ENCODE measurements around the gene ICAM4. TPM values are rescaled to one million over a fixed set of nuclear protein-coding genes. Genes with fewer than 3 reads are reported as not detected.

ICAM4 gene
- total and polyA plus RNA-seq, 9 of the 15 experiments (the other 6 are each of a cell fraction or from before 2014, with no cell fraction given): 14.1 to 86.1 (median 29.6) TPM

- Histone ChIP-seq H4K20me1 (replicated peaks; ENCODE audit: control insufficient read depth, insufficient read depth, low read length) (no peaks in the 10 kb centered on the region), H3K27me3 (ENCODE audit: control insufficient read depth in 2 of 2, insufficient read depth in 2 of 2, low read length in 2 of 2) (no peaks in the 10 kb centered on the region), H2AFZ (ENCODE audit: low read depth, low read length) (no peak overlapping the region), H3K36me3 (ENCODE audit: control insufficient read depth, insufficient read depth, low read length) (no peaks in the 10 kb centered on the region), H3K4me2 (ENCODE audit: insufficient read depth, low read length) (no peak overlapping the region), H3K9me1 (ENCODE audit: control insufficient read depth, insufficient read depth, low read length) (no peaks in the 10 kb centered on the region), H3K4me3 (no peak overlapping the region), H3K9ac (ENCODE audit: insufficient read depth in 1 of 2, low read depth in 2 of 2, low read length in 2 of 2) (no peak overlapping the region), H3K27ac (ENCODE audit: extremely low read depth, low read depth, low read length) (no peak overlapping the region), H3K4me1 (replicated peaks in 1 of 2; ENCODE audit: control insufficient read depth in 2 of 2, insufficient read depth in 2 of 2, low read length in 2 of 2) (peaks cover 1 to 3% of the 10 kb centered on the region in 2 experiments; a peak in 4 of 5 replicates), H3K79me2 (ENCODE audit: control insufficient read depth, insufficient read depth, low read length) (no peaks in the 10 kb centered on the region), H3K9me3 (replicated peaks; ENCODE audit: control insufficient read depth, insufficient read depth, low read depth, low read length) (no peaks in the 10 kb centered on the region; the same call in 1 of the 2 replicates)
- POLR2A ChIA-PET: interaction anchor here (0.7 to 0.8 kb wide), 2 partner anchors 16 to 63 kb away, joined by 3 read pairs; no protein-coding TSS in a partner anchor
- no TSS peak for BruUV-seq (replicated peaks)
- FAIRE-seq (no peak), ATAC-seq (no peak), DNase-seq (ENCODE audit: extremely low read depth in 1 of 4, low spot score in 3 of 4) (peak in 1 of 4 experiments; percentile 5)
- intact Hi-C loops (cut with micrococcal nuclease) (no loop called here), in situ Hi-C loops (cut with MboI) (loop anchor here (5.0 kb wide), 1 partner anchor 318 kb away; no protein-coding TSS in a partner anchor)
- TF ChIP-seq STAG1 (CRISPR knock-in tag; IDR thresholded peaks at IDR 0.05; ENCODE audit: borderline replicate concordance) (no peak), SPI1 (IDR thresholded peaks at IDR 0.05; ENCODE audit: borderline replicate concordance, low read depth, low read length) (peak; percentile 54; the same call in 1 of the 2 replicates)
- 56% methylated on average over 9 of the region's 9 CpGs for WGBS (ENCODE audit: insufficient coverage, low coverage, missing lambda C conversion rate)
- CTCF ChIA-PET (ENCODE audit: low intra/inter-chr PET ratio): interaction anchor here (0.7 kb wide), 1 partner anchor 104 kb away, joined by 3 read pairs; no protein-coding TSS in a partner anchor
Observed at GRCh38 chr19:10245189-10245939, 41.4 kb upstream of the ICAM4 start.

DNA sequence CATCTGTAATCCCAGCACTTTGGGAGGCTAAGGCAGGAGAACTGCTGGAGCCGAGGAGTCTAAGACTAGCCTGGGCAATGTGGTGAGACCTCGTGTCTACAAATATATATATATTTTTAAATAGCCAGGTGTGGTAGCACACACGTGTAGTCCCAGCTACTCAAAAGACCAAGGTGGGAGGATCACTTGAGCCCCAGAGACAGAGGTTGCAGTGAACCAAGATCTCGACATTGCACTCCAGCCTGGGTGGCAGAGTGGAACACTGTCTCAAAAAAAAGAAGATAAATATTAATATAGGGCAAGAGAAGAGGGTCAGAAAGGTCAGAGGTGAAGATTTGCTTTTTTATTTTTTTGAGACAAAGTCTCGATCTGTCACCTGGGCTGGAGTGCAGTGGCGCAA is 40.2 kb upstream of the ICAM4 start:
- intact Hi-C loops (cut with micrococcal nuclease): no loop called here
- TF ChIP-seq ZNF444 (CRISPR knock-in tag; IDR thresholded peaks at IDR 0.05) (no peak), PPARD (CRISPR knock-in tag; IDR thresholded peaks at IDR 0.05) (no peak), CBFB (CRISPR knock-in tag; IDR thresholded peaks at IDR 0.05) (no peak), ZNF740 (CRISPR knock-in tag; IDR thresholded peaks at IDR 0.05) (no peak), ZNF740 (tag; IDR thresholded peaks at IDR 0.05) (no peak), RBM17 (IDR thresholded peaks at IDR 0.05; ENCODE audit: borderline replicate concordance, low read depth, low read length) (no peak), PTTG1 (tag; IDR thresholded peaks at IDR 0.05; ENCODE audit: low read depth) (no peak)
- TF ChIP-seq, protein P1, sequence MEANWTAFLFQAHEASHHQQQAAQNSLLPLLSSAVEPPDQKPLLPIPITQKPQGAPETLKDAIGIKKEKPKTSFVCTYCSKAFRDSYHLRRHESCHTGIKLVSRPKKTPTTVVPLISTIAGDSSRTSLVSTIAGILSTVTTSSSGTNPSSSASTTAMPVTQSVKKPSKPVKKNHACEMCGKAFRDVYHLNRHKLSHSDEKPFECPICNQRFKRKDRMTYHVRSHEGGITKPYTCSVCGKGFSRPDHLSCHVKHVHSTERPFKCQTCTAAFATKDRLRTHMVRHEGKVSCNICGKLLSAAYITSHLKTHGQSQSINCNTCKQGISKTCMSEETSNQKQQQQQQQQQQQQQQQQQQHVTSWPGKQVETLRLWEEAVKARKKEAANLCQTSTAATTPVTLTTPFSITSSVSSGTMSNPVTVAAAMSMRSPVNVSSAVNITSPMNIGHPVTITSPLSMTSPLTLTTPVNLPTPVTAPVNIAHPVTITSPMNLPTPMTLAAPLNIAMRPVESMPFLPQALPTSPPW (CRISPR knock-in tag; IDR thresholded peaks at IDR 0.05): no peak

More for the DNA sequence above, 40.2 kb upstream of the ICAM4 start:
- 45% methylated on average over 6 of the region's 6 CpGs for WGBS (ENCODE audit: insufficient coverage, low coverage, missing lambda C conversion rate)
- CTCF ChIA-PET (ENCODE audit: low intra/inter-chr PET ratio): no interaction called here
- no peaks in the 10 kb centered on the region; the same call in 1 of the 2 replicates for H3K9me3 ChIP-seq (replicated peaks; ENCODE audit: control insufficient read depth, insufficient read depth, low read depth, low read length)
- no peaks in the 10 kb centered on the region for H3K36me3 ChIP-seq (ENCODE audit: control insufficient read depth, insufficient read depth, low read length)
- no TSS peak for BruUV-seq (replicated peaks)
- H3K27ac ChIP-seq (ENCODE audit: extremely low read depth, low read depth, low read length): no peak overlapping the region
- H3K4me3 ChIP-seq: no peak overlapping the region
- H3K27me3 ChIP-seq (ENCODE audit: control insufficient read depth in 2 of 2, insufficient read depth in 2 of 2, low read length in 2 of 2): no peaks in the 10 kb centered on the region
- H4K20me1 ChIP-seq (replicated peaks; ENCODE audit: control insufficient read depth, insufficient read depth, low read length): no peaks in the 10 kb centered on the region
- H3K79me2 ChIP-seq (ENCODE audit: control insufficient read depth, insufficient read depth, low read length): no peaks in the 10 kb centered on the region
- in situ Hi-C loops (cut with MboI): loop anchor here (5.0 kb wide), 1 partner anchor 319 kb away; no protein-coding TSS in a partner anchor
- no peak overlapping the region for H2AFZ ChIP-seq (ENCODE audit: low read depth, low read length)
- H3K9ac ChIP-seq (ENCODE audit: insufficient read depth in 1 of 2, low read depth in 2 of 2, low read length in 2 of 2): no peak overlapping the region
- FAIRE-seq (no peak), ATAC-seq (no peak), DNase-seq (ENCODE audit: extremely low read depth in 1 of 4, low spot score in 3 of 4) (no peak)
- no peak overlapping the region for H3K4me2 ChIP-seq (ENCODE audit: insufficient read depth, low read length)
- peaks cover 0 to 14% of the 10 kb centered on the region in 2 experiments; a peak in 3 of 5 replicates for H3K4me1 ChIP-seq (replicated peaks in 1 of 2; ENCODE audit: control insufficient read depth in 2 of 2, insufficient read depth in 2 of 2, low read length in 2 of 2)
- H3K9me1 ChIP-seq (ENCODE audit: control insufficient read depth, insufficient read depth, low read length): no peaks in the 10 kb centered on the region
- POLR2A ChIA-PET: interaction anchor here (0.6 to 0.7 kb wide), 2 partner anchors 64 to 132 kb away, joined by 3 read pairs; no protein-coding TSS in a partner anchor
